Breast epithelium (tissue), 3 donors: ENCODE data around the gene SEMA3F.

Experiments
- POLR2A ChIP-seq: fragments of 450-650 bp; IDR thresholded peaks from one replicate; pipeline ENCODE4 v1.6.1; 2016; ENCODE audit warnings: antibody characterized with exemption, mild to moderate bottlenecking, moderate library complexity
- POLR2AphosphoS5 ChIP-seq, 3 donors: sonication (generic); formaldehyde crosslinking; IDR thresholded peaks; one replicate each; pipeline ENCODE4 v1.6.1; 2017; ENCODE audit warnings: antibody characterized with exemption in 3 of 3
- TF ChIP-seq, protein P1 (sequence below), 3 donors: fragments of 450-650 bp; IDR thresholded peaks; one replicate each; pipeline ENCODE4 v1.5.1; 2016 to 2017; ENCODE audit warnings: antibody characterized with exemption in 3 of 3, mild to moderate bottlenecking in 3 of 3, moderate library complexity in 3 of 3

- TF ChIP-seq POLR2AphosphoS5 (IDR thresholded peaks at IDR 0.05) (no peak), POLR2A (no peak)
- TF ChIP-seq, protein P1, sequence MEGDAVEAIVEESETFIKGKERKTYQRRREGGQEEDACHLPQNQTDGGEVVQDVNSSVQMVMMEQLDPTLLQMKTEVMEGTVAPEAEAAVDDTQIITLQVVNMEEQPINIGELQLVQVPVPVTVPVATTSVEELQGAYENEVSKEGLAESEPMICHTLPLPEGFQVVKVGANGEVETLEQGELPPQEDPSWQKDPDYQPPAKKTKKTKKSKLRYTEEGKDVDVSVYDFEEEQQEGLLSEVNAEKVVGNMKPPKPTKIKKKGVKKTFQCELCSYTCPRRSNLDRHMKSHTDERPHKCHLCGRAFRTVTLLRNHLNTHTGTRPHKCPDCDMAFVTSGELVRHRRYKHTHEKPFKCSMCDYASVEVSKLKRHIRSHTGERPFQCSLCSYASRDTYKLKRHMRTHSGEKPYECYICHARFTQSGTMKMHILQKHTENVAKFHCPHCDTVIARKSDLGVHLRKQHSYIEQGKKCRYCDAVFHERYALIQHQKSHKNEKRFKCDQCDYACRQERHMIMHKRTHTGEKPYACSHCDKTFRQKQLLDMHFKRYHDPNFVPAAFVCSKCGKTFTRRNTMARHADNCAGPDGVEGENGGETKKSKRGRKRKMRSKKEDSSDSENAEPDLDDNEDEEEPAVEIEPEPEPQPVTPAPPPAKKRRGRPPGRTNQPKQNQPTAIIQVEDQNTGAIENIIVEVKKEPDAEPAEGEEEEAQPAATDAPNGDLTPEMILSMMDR (IDR thresholded peaks at IDR 0.05): no peak
Measured at GRCh38 chr3:50137531-50137930, 17.6 kb upstream of the SEMA3F start.
